Measurements from ENCODE around the gene DHDH. TPM values are rescaled to one million over a fixed set of nuclear protein-coding genes. Genes with fewer than 3 reads are reported as not detected.
"Not testable (repeated sequence)": the region's sequence is repeated elsewhere in the genome, so short reads cannot be mapped to it uniquely, and the experiment has no call there.

The DHDH gene
- polyA plus RNA-seq (2013, experiment 1 of 4): 3.1 TPM
- polyA plus RNA-seq (2013, experiment 2 of 4): 0.73 TPM
- polyA plus RNA-seq (2013, experiment 3 of 4): 1.3 TPM
- polyA plus RNA-seq (2013, experiment 4 of 4): 1.5 TPM

DNA sequence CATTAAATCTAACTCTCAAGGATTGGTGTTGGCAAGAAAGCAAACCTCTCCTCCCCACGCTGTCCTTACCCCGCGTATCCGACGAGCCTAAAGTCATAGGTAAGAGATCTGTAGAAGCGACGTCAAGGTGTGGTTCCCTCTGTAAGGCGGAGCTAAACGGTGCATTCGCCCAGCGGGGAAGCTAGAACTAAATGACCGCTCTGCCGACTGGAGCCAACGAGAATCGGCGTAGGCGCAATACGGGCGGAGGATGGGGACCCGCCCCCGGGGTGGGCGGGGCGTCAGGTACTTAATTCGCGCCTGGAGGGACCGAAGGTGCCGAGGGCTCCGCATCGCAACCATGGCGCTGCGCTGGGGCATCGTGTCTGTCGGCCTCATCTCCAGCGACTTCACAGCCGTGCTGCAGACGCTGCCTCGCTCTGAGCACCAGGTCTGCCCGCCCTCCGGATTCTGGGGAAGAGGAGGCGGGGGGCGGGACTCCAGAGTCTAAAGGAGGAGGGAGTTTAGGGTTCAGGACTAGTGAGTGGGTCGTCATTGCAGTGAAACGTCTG, at the start of gene DHDH:
TSS of gene DHDH (plus strand) at position 318 of the 551 bp plus-strand sequence. CDS start at position 341, 23 bp downstream.
- Histone ChIP-seq H3K27me3 (ENCODE audit: control insufficient read depth, insufficient read depth, low read length, poor library complexity, severe bottlenecking) (peaks cover 41% of the 10 kb centered on the region), H3K36me3 (ENCODE audit: control insufficient read depth, insufficient read depth, low read length) (no peaks in the 10 kb centered on the region), H3K4me3 (ENCODE audit: insufficient read depth, low read depth, low read length) (peak within 1 kb of the TSS; percentile 48), H3K27ac (ENCODE audit: insufficient read depth, low read depth, low read length, poor library complexity, severe bottlenecking) (no peak within 1 kb of the TSS), H3K9me3 (ENCODE audit: control insufficient read depth, low read length) (no peaks in the 10 kb centered on the region), H3K4me1 (ENCODE audit: control insufficient read depth, insufficient read depth, low read length) (peaks cover 6% of the 10 kb centered on the region)
- WGBS, 2 experiments: 0 to 1% methylated on average over 43 of the region's 43 CpGs

DNA sequence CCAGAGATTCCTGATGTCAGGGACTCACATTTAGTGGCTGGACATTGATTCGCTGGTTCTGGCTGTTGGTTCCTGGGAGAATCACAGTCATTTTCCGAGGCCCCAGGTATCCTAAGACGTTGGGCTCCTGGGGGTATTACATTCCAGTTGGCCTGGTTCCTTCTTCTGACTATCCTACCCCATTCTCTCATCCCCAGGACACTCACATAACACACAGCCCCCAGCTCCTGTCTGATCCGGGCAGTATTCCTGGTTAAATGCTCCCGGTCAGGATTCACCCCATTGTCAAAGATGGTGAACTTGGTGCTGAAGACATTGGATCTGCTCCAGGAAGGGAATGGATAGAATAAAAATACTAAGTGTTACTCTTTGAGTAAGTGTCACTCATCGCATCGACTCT, 49.8 kb upstream of the DHDH start:
- Histone ChIP-seq H3K27me3 (ENCODE audit: control insufficient read depth, insufficient read depth, low read length, poor library complexity, severe bottlenecking) (no peaks in the 10 kb centered on the region), H3K36me3 (ENCODE audit: control insufficient read depth, insufficient read depth, low read length) (no peaks in the 10 kb centered on the region), H3K4me3 (ENCODE audit: insufficient read depth, low read depth, low read length) (no peak overlapping the region), H3K9me3 (ENCODE audit: control insufficient read depth, low read length) (no peaks in the 10 kb centered on the region), H3K4me1 (ENCODE audit: control insufficient read depth, insufficient read depth, low read length) (peaks cover 4% of the 10 kb centered on the region), H3K27ac (ENCODE audit: insufficient read depth, low read depth, low read length, poor library complexity, severe bottlenecking) (no peak overlapping the region)
- 92 to 95% methylated on average over 7 of the region's 7 CpGs for WGBS, 2 experiments

DNA sequence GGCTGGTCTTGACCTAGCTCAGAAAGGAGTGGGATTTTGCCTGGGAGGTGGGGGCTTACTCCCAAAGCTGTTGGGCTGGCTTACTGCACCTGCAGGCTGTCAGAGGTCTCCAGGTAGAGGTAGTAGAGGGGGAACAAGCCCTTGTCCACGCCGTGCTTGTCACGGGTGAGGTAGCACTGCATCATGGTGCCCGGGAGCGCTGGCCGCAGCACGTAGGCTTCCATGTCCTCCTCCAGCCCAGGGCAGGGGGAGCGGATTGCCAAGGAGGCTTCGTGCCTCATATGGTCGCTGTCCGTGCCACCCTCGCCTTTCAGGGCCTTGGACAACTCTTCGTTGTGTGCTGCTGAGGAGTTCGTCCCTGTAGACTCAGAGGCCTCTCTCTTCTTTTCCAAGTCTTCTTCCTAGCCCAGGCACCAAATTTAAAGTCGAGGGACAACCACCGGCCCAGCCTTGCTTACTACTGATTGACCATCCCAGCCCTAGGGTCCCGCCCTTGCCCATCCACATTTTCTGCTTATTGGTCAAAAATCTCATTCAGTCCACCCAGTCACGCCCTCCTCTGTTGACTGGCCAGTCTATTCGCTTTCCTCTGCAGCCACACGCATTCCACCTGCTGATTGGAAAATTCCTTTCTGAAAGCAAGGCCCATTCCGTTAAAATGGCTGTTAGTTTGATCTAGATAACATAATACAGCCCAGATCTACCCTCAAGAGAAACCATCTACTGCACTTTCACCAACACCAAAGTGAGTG, 45.5 kb upstream of the DHDH start:
- Histone ChIP-seq H3K9me3 (ENCODE audit: control insufficient read depth, low read length) (no peaks in the 10 kb centered on the region), H3K27ac (ENCODE audit: insufficient read depth, low read depth, low read length, poor library complexity, severe bottlenecking) (no peak overlapping the region), H3K36me3 (ENCODE audit: control insufficient read depth, insufficient read depth, low read length) (no peaks in the 10 kb centered on the region), H3K27me3 (ENCODE audit: control insufficient read depth, insufficient read depth, low read length, poor library complexity, severe bottlenecking) (no peaks in the 10 kb centered on the region), H3K4me3 (ENCODE audit: insufficient read depth, low read depth, low read length) (no peak overlapping the region), H3K4me1 (ENCODE audit: control insufficient read depth, insufficient read depth, low read length) (no peaks in the 10 kb centered on the region)
- 91 to 92% methylated on average over 21 of the region's 21 CpGs for WGBS, 2 experiments

DNA sequence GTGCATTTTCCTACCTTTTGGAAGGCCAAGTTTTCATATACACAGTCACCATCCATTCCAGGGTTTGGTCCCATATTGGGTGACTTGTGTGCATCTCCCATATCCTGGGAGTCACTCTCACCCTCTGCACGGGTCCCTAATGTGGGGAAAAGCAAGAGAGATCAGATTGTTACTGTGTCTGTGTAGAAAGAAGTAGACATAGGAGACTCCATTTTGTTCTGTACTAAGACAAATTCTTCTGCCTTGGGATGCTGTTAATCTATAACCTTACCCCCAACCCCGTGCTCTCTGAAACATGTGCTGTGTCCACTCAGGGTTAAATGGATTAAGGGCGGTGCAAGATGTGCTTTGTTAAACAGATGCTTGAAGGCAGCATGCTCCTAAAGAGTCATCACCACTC, 44.0 kb upstream of the DHDH start:
- H3K4me3 ChIP-seq (ENCODE audit: insufficient read depth, low read depth, low read length); H3K9me3 ChIP-seq (ENCODE audit: control insufficient read depth, low read length); H3K27ac ChIP-seq (ENCODE audit: insufficient read depth, low read depth, low read length, poor library complexity, severe bottlenecking); H3K4me1 ChIP-seq (ENCODE audit: control insufficient read depth, insufficient read depth, low read length); H3K27me3 ChIP-seq (ENCODE audit: control insufficient read depth, insufficient read depth, low read length, poor library complexity, severe bottlenecking); H3K36me3 ChIP-seq (ENCODE audit: control insufficient read depth, insufficient read depth, low read length): not testable (repeated sequence)
- 100% methylated on average over 1 to 2 of the region's 3 CpGs for WGBS, 2 experiments

DNA sequence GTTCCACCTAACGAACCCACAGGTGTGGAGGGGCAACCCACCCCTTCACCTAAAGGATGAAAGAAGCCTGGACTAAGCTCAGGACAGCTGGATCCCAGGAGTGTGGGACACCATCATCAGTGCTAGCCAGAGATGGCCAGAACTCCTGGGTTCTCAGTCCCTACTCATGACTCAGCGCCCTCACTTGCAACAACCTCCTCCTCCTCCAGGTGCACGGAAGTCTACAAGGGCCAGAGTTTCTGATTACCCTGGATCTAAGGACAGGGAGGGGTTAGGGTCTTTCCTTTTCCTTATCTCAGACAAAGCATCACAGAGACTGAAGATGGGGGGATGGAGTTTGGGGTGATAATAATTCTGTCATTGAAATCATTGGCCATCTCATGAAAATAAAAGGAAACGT, 42.9 kb upstream of the DHDH start:
- Histone ChIP-seq H3K27me3 (ENCODE audit: control insufficient read depth, insufficient read depth, low read length, poor library complexity, severe bottlenecking) (no peaks in the 10 kb centered on the region), H3K27ac (ENCODE audit: insufficient read depth, low read depth, low read length, poor library complexity, severe bottlenecking) (no peak overlapping the region), H3K36me3 (ENCODE audit: control insufficient read depth, insufficient read depth, low read length) (no peaks in the 10 kb centered on the region), H3K4me1 (ENCODE audit: control insufficient read depth, insufficient read depth, low read length) (no peaks in the 10 kb centered on the region), H3K4me3 (ENCODE audit: insufficient read depth, low read depth, low read length) (no peak overlapping the region), H3K9me3 (ENCODE audit: control insufficient read depth, low read length) (no peaks in the 10 kb centered on the region)
- 92 to 95% methylated on average over 4 of the region's 4 CpGs for WGBS, 2 experiments

DNA sequence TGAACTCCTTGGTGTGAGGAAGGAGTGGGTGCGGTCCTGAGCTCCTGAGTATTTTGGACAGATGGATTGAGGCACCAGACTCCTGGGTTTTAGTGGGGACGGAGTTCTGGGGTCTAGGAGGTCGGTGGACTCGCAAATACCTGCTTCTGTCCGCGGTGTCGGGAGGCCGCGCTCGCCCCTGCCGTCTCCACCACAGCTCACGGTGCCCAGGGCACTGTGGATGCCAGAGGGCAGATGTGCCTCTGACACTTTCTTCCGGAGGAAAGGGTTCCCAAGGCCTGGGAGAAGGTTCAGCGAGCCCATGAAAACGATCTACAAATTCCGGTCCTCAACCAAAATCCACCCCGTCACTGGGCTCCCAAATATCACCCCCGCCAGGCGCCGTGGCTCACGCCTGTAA, 38.3 kb upstream of the DHDH start:
- no peak overlapping the region for H3K4me3 ChIP-seq (ENCODE audit: insufficient read depth, low read depth, low read length)
- 93 to 94% methylated on average over 21 of the region's 21 CpGs for WGBS, 2 experiments
- no peaks in the 10 kb centered on the region for H3K36me3 ChIP-seq (ENCODE audit: control insufficient read depth, insufficient read depth, low read length)
- no peaks in the 10 kb centered on the region for H3K9me3 ChIP-seq (ENCODE audit: control insufficient read depth, low read length)
- no peak overlapping the region for H3K27ac ChIP-seq (ENCODE audit: insufficient read depth, low read depth, low read length, poor library complexity, severe bottlenecking)
- H3K4me1 ChIP-seq (ENCODE audit: control insufficient read depth, insufficient read depth, low read length): no peaks in the 10 kb centered on the region
- no peaks in the 10 kb centered on the region for H3K27me3 ChIP-seq (ENCODE audit: control insufficient read depth, insufficient read depth, low read length, poor library complexity, severe bottlenecking)

DNA sequence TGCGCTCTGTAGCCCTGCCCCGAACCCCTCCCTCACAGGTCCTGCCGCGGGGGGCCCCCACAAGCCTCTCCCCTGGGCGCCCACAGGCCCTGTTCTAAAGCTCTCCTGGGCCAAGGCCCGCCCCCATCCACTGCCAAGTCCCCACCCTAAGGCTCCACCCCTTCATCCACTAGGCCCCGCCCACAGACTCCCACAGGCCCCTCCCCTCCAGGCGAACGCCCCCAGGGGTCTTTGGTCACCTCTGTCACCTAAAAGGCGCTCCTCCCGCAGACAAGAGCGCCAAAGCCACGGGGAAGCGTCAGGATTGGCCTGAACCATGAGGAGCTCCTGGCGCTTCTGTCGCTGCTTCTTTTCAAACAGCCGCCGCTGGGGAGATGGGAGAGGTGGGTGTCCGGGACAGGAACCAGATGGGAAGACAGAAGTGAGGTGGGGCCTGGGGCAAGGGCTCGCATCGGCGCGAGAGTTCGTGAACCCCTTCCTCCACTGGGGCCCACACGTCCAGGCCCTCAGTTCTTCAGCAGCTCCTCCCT, 37.2 kb upstream of the DHDH start:
- H3K4me1 ChIP-seq (ENCODE audit: control insufficient read depth, insufficient read depth, low read length): no peaks in the 10 kb centered on the region
- no peaks in the 10 kb centered on the region for H3K27me3 ChIP-seq (ENCODE audit: control insufficient read depth, insufficient read depth, low read length, poor library complexity, severe bottlenecking)
- no peaks in the 10 kb centered on the region for H3K9me3 ChIP-seq (ENCODE audit: control insufficient read depth, low read length)
- 77 to 82% methylated on average over 25 of the region's 25 CpGs for WGBS, 2 experiments
- no peaks in the 10 kb centered on the region for H3K36me3 ChIP-seq (ENCODE audit: control insufficient read depth, insufficient read depth, low read length)
- no peak overlapping the region for H3K4me3 ChIP-seq (ENCODE audit: insufficient read depth, low read depth, low read length)
- H3K27ac ChIP-seq (ENCODE audit: insufficient read depth, low read depth, low read length, poor library complexity, severe bottlenecking): no peak overlapping the region

DNA sequence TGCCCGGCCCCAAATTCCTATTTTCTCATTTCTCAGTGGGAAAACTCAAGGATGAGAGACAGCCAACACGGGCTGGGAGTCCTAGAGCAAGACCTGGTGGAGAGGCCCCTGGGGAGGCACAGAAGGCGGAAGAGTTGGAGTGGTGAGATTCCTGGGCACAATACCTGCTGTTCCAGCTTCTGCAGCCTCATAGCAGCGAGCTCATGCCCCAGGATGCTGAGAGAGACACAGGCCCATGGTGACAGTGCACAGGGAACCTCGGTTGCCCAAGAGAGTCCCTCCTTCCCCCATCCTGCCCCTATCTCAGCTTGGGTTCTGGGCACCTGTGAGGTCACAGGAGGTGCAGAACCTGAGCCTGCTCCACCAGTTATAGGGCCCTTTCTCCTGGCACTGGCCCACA, 36.3 kb upstream of the DHDH start:
- H3K4me3 ChIP-seq (ENCODE audit: insufficient read depth, low read depth, low read length): no peak overlapping the region
- no peaks in the 10 kb centered on the region for H3K36me3 ChIP-seq (ENCODE audit: control insufficient read depth, insufficient read depth, low read length)
- 77 to 81% methylated on average over 5 of the region's 5 CpGs for WGBS, 2 experiments
- no peak overlapping the region for H3K27ac ChIP-seq (ENCODE audit: insufficient read depth, low read depth, low read length, poor library complexity, severe bottlenecking)
- no peaks in the 10 kb centered on the region for H3K9me3 ChIP-seq (ENCODE audit: control insufficient read depth, low read length)
- no peaks in the 10 kb centered on the region for H3K4me1 ChIP-seq (ENCODE audit: control insufficient read depth, insufficient read depth, low read length)
- H3K27me3 ChIP-seq (ENCODE audit: control insufficient read depth, insufficient read depth, low read length, poor library complexity, severe bottlenecking): no peaks in the 10 kb centered on the region

DNA sequence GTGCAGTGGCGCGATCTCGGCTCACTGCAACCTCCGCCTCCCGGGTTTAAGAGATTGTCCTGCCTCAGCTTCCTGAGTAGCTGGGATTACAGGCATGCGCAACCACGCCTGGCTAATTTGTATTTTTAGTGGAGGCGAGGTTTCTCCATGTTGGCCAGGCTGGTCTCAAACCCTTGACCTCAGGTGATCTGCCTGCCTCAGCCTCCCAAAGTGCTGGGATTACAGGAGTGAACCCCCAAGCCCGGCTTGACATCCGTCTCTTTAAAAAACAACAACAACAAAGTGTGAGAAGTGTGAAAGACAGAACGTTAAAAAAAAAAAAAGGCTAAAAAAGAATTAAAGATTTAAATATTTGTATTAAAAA, 34.1 kb upstream of the DHDH start:
- H3K4me1 ChIP-seq (ENCODE audit: control insufficient read depth, insufficient read depth, low read length); H3K9me3 ChIP-seq (ENCODE audit: control insufficient read depth, low read length); H3K27me3 ChIP-seq (ENCODE audit: control insufficient read depth, insufficient read depth, low read length, poor library complexity, severe bottlenecking); H3K36me3 ChIP-seq (ENCODE audit: control insufficient read depth, insufficient read depth, low read length): not testable (repeated sequence)
- peak overlapping the region; percentile 85 for H3K4me3 ChIP-seq (ENCODE audit: insufficient read depth, low read depth, low read length)
- whole genome bisulfite sequencing, 2 experiments: 96 to 97% methylated on average over 8 to 10 of the region's 11 CpGs
- peak overlapping the region; percentile 93 for H3K27ac ChIP-seq (ENCODE audit: insufficient read depth, low read depth, low read length, poor library complexity, severe bottlenecking)

DNA sequence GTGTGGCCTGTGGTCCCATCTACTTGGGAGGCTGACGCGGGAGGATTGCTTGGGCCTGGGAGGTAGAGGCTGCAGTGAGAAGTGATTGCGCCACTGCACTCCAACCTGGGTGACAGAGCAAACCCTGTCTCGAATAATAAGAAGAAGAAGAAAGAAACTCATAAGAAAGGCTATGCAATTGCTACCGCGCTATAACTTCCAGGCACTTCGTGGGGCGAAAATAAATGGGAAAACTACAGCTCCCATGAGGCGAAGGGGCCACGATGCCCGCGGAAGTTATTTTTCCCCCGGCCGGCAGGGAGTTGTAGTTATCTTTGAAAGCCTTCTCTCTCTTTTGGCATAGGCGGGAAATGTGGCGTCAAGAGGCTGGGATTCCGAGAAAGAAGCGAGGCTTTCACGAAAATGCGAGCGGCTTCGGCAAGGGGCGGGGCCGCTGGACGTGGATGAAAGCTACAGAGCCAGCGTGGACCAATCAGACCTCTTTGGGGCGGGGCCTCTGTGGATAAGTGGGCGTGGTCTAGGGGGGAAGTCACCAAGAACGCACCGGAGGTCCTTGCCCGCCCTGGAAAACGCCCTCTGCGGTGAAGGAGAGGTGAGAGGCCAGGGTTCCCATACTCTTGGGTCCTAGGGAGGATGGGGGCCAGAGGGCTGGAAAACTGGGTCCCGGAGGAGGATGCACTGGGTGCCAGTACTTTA, 33.6 kb upstream of the DHDH start, which contains the start of gene NUCB1:
TSS of gene NUCB1 (plus strand) at position 532 of the 696 bp plus-strand sequence. CDS start 485 bp downstream, outside the sequence.
- no peaks in the 10 kb centered on the region for H3K9me3 ChIP-seq (ENCODE audit: control insufficient read depth, low read length)
- WGBS, 2 experiments: 9% methylated on average over 34 of the region's 34 CpGs
- H3K4me1 ChIP-seq (ENCODE audit: control insufficient read depth, insufficient read depth, low read length): no peaks in the 10 kb centered on the region
- peak within 1 kb of the TSS; percentile 93 for H3K27ac ChIP-seq (ENCODE audit: insufficient read depth, low read depth, low read length, poor library complexity, severe bottlenecking)
- H3K36me3 ChIP-seq (ENCODE audit: control insufficient read depth, insufficient read depth, low read length): peaks cover 4% of the 10 kb centered on the region
- H3K27me3 ChIP-seq (ENCODE audit: control insufficient read depth, insufficient read depth, low read length, poor library complexity, severe bottlenecking): no peaks in the 10 kb centered on the region
- H3K4me3 ChIP-seq (ENCODE audit: insufficient read depth, low read depth, low read length): peak within 1 kb of the TSS; percentile 85

Measured in ectodermal cell (in vitro differentiated cells).